D721Med (cell line): ENCODE data around the gene FABP2.
"Not testable (repeated sequence)": the region's sequence is repeated elsewhere in the genome, so short reads cannot be mapped to it uniquely, and the experiment has no call there.

ENCODE experiments used
- DNase-seq: peaks from one replicate; pipeline ENCODE4 v3.0.0; 2011; ENCODE audit warnings: low spot score; ENCODE audit not compliant: insufficient read length
- FAIRE-seq: peaks from 2 replicates; lab custom pipeline; 2011; peaks lifted over from hg19 to GRCh38; lab: Jason Lieb, UNC
- TF ChIP-seq, protein P1 (sequence below): IDR thresholded peaks from 2 replicates; pipeline ENCODE4 v1.5.1; 2012; ENCODE audit warnings: mild to moderate bottlenecking, control low read depth; ENCODE audit not compliant: insufficient read depth; ENCODE audit errors: missing control alignments

FABP2 gene

DNA sequence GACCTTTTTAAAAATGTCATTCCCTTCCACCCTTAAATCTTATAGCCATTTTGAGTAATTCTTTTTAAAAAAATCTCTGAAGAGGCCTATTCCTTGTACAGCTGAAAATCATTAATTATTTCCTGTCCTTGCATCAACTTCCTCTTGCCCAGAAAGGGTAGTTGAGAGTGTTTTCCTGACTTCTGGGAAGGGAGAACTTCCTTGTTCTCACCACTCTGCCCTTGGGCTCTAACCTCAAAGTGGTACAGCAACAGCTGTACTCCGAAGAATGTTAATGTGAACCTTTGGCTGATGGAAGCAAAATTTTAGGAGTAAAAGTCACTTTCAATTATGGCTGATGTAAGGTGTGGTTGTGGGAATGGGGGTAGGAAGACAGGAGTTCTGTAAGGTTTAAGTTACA is 15.1 kb upstream of the FABP2 start:
- TF ChIP-seq, protein P1, sequence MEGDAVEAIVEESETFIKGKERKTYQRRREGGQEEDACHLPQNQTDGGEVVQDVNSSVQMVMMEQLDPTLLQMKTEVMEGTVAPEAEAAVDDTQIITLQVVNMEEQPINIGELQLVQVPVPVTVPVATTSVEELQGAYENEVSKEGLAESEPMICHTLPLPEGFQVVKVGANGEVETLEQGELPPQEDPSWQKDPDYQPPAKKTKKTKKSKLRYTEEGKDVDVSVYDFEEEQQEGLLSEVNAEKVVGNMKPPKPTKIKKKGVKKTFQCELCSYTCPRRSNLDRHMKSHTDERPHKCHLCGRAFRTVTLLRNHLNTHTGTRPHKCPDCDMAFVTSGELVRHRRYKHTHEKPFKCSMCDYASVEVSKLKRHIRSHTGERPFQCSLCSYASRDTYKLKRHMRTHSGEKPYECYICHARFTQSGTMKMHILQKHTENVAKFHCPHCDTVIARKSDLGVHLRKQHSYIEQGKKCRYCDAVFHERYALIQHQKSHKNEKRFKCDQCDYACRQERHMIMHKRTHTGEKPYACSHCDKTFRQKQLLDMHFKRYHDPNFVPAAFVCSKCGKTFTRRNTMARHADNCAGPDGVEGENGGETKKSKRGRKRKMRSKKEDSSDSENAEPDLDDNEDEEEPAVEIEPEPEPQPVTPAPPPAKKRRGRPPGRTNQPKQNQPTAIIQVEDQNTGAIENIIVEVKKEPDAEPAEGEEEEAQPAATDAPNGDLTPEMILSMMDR, result no peak
- FAIRE-seq (no peak), DNase-seq (no peak)

GRCh38 chr4:119336332-119336979 is 14.5 kb upstream of the FABP2 start:
- not testable (repeated sequence) for FAIRE-seq, DNase-seq

DNA sequence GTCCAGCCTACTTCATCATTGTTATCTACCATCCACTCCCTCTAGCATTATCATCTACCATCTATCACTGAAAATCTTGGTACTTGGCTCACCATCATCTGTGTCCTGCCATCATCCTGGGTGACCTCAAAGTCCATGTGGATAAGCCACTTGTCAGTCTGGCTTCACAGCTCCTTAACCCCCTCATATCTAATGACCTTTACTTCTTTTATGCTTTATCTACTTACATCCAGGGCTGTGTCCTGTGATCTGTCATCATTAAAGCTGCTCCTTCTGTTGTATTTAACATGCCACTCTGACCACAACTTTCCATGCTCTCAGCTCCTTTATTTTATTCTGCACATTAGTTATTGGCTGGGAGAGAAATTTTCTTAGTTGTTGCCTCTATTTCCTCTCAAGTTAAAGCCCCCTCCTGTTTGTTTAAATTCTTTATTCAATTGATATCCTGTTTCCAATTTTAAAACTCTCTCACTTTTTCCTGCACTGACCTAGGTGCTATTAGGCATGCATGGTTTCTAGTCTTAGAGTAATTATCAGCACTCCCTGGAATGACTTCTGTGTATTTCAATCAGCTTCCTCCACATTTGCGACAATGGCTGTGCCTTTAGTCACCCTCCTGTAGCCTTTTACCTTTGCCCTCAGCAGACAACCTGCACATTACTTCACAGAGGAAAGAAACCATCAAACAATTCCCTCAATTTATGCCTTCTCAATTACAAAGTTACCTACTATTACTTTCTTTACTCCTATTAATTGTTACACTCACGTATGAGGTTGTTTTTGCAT is 8.1 kb upstream of the FABP2 start:
- no peak for DNase-seq
- FAIRE-seq, result no peak
- TF ChIP-seq, protein P1, result no peak

GRCh38 chr4:119328695-119329094 is 6.8 kb upstream of the FABP2 start:
- no peak for FAIRE-seq
- TF ChIP-seq, protein P1, result no peak

GRCh38 chr4:119317990-119318389 is 3.9 kb downstream of the FABP2 start:
- TF ChIP-seq, protein P1, result no peak
- FAIRE-seq, result no peak

More at GRCh38 chr4:119328695-119329094, 6.8 kb upstream of the FABP2 start:
- DNase-seq, result no peak

DNA sequence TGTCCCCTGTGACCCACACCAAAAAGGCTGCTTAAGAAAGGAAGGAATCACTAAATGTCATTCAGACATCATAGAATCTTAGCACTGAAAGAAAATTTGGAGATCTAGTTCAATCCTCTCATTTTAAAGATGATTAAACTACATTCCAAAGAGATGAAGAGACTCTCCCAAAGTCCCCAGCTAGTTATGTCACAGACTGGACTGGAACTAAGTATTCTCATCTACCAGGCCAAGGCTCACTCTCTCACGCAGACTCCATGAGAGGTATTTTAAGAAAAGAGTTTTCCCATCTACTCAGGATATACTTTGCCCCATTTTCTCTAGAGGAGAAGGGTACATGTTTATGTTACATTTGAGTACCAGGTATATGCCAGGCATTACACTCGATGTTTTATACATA is 6.9 kb downstream of the FABP2 start:
- DNase-seq (no peak), FAIRE-seq (no peak)
- TF ChIP-seq, protein P1, result no peak

More at GRCh38 chr4:119317990-119318389, 3.9 kb downstream of the FABP2 start:
- DNase-seq, result no peak

- DNase-seq, result no peak
- FAIRE-seq, result peak; percentile 67
- TF ChIP-seq, protein P1, result peak; percentile 65
Measured at GRCh38 chr4:119314356-119314755, 7.6 kb downstream of the FABP2 start.
